BE2C (cell line): ENCODE data around the gene KLHL22.

Source experiments
- DNase-seq: peaks from one replicate; pipeline ENCODE4 v3.0.0-alpha.2; 2020
- H3K27me3 ChIP-seq: fragments of 250-450 bp; sonication (Bioruptor Pico); 2 replicates; pipeline ENCODE4 v1.5.1; 2020; ENCODE audit warnings: mild to moderate bottlenecking
- H3K36me3 ChIP-seq: fragments of 250-450 bp; sonication (Bioruptor Pico); 2 replicates; pipeline ENCODE4 v1.5.1; 2020; ENCODE audit warnings: mild to moderate bottlenecking
- H3K4me1 ChIP-seq: fragments of 250-450 bp; sonication (Bioruptor Pico); 2 replicates; pipeline ENCODE4 v1.5.1; 2020
- H3K4me3 ChIP-seq: 2 replicates; pipeline ENCODE4 v1.5.1; 2011; ENCODE audit warnings: low read depth, low read length
- H3K9me3 ChIP-seq: fragments of 250-450 bp; sonication (Bioruptor Pico); 2 replicates; pipeline ENCODE4 v1.5.1; 2020
- CTCF ChIP-seq: IDR thresholded peaks from 2 replicates; pipeline ENCODE4 v1.5.1; 2012; ENCODE audit warnings: mild to moderate bottlenecking, low read depth, low read length

The KLHL22 gene

DNA sequence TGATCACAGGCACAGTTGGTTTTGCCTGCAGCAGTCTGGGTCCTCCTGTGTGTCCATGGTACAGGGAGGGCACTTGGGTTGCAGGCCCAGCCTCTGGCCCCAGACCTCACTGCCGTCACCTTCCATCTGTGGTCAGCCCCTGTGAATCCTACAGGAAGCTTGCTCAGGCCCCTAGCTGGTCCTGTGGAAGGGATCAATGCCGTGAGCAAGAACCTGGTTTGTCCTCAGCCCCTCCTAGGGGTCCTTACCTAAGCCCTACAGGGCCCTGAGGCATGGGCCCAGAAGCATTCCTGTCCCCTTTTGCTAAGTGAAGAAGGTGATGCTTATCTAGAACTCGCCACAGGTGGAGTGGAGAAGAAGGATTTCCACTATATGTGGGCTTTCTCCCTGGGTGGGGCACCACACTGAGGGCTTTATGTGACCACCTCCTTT is 41.7 kb upstream of the KLHL22 start:
- no peak for TF ChIP-seq CTCF
- H3K36me3 ChIP-seq = peaks cover 35% of the 10 kb centered on the region
- DNase-seq = no peak

DNA sequence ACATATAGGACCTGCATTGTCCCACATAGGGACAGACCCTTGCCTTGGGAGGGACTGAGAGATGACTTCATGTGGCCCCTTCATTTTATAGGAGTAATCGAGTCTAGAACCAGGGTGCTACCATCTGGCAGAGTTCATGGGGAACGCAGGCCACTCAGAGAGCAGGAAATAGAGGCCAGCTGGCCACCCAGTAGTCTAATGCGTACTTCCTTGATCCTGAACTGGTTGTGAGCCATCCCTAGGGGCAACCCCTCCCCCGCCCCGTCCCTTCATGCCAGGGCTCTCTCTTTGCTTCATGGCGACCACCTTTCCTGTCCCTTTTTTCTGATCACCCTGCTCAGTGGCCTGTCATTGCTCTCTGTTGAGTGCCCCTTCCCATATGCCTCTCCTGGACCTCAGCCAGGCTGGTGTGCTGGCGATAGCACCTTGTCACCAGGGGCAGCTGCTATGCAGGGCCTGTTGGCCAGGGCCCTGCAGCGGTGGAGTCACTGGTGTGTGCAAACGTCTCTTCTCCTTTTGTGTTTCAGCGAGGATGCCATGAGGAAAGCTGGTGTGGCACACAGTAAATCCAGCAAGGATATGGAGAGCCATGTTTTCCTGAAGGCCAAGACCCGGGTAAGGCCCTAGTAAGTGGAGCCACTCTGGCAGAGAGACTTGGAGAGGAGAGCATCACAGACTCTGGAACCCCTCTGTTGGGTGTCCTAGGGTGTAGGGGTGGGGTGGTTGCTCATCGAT is 41.2 kb upstream of the KLHL22 start:
- Histone ChIP-seq H3K4me3 (no peak overlapping the region), H3K9me3 (no peaks in the 10 kb centered on the region), H3K27me3 (no peaks in the 10 kb centered on the region), H3K36me3 (peaks cover 35% of the 10 kb centered on the region), H3K4me1 (peaks cover 44% of the 10 kb centered on the region)
- DNase-seq = peak; percentile 96
- no peak for TF ChIP-seq CTCF

More for the DNA sequence above, 41.7 kb upstream of the KLHL22 start:
- H3K4me1 ChIP-seq = peaks cover 39% of the 10 kb centered on the region
- H3K27me3 ChIP-seq = no peaks in the 10 kb centered on the region
- H3K9me3 ChIP-seq = no peaks in the 10 kb centered on the region
- no peak overlapping the region for H3K4me3 ChIP-seq

- Histone ChIP-seq H3K36me3 (peaks cover 18% of the 10 kb centered on the region), H3K4me1 (peaks cover 62% of the 10 kb centered on the region)
- TF ChIP-seq CTCF = no peak
Observed at GRCh38 chr22:20533879-20534265, 38.3 kb upstream of the KLHL22 start.

DNA sequence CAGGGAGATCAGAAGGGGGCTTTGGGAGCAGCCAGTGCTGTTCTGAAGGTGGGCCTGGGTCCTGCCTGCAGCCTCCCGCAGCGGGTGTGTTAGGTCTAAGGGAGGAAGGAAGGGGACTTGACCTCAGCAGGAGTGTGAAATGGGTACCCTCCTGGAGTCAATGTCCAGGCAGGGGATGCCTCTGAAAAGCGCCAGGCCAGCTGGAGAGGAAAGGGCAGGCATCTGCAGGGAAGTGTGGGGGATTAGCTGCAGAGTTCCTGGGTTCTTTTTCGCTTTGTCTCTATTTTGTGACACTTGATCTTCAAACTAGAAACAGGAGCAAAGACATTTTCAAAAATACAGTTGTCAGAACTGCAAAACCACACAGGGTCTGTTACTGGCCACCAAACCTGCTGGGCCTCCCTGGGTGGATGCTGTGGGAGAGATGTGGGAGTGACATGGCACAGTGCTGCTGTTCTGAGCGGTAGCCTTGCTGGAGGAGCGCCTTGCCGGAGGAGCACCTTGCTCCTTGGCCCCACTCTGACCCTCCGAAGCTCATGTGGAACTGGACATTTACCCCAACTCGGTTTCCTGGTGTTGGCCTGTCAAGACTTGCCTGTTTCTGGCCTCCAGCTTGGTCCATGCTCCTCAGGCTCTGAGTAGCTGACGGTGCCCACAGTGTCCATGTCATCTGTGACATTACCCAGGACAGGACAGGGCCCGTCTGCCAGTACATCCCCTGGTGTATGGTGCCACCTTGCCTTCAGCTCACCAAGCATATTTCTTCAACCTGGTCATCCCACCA is 37.7 kb upstream of the KLHL22 start:
- Histone ChIP-seq H3K27me3 (no peaks in the 10 kb centered on the region), H3K4me3 (no peak overlapping the region), H3K36me3 (peaks cover 16% of the 10 kb centered on the region), H3K4me1 (peaks cover 62% of the 10 kb centered on the region), H3K9me3 (no peaks in the 10 kb centered on the region)
- no peak for TF ChIP-seq CTCF
- no peak for DNase-seq

More at GRCh38 chr22:20533879-20534265, 38.3 kb upstream of the KLHL22 start:
- no peaks in the 10 kb centered on the region for H3K9me3 ChIP-seq
- H3K4me3 ChIP-seq = no peak overlapping the region
- H3K27me3 ChIP-seq = no peaks in the 10 kb centered on the region
- peak; percentile 69 for DNase-seq

DNA sequence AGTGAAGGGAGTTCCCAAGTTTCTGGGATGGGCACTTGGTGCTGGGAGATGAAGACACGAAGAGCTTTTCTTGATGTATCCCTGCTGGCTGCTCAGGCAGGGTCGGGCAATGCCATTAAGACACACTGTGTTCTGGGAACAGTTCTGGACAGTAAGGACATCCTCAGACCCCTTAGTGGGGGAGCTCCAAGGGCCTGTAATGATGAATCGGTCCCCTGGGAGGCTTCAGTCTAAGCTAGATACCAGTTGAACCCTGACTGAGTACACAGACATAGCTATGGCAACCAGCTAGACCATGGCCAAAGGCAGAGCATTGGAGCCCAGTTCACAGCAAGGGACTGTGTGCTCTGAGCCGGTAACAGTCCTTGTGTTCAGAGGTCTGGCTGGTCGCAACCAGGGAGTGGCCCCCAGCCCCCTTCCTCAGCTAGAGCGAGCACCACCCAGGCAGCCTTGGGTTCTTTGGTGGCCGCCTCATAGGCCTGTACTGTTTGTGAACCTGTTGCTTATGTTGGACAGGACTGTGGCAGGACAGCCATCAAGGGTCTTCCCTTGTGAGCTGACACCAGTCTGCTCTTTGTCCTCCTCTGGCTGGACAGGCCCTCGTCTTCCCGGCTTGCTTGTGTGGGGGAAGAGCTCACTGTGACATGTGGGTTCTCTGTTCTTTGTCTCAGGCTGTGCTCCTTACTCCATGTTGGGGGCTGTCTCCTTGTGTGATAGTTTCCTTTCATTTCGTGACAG is 36.8 kb upstream of the KLHL22 start:
- no peak for TF ChIP-seq CTCF
- Histone ChIP-seq H3K9me3 (no peaks in the 10 kb centered on the region), H3K27me3 (no peaks in the 10 kb centered on the region), H3K4me3 (no peak overlapping the region), H3K4me1 (peaks cover 56% of the 10 kb centered on the region), H3K36me3 (peaks cover 12% of the 10 kb centered on the region)
- DNase-seq = no peak
